22Rv1 (cell line): ENCODE results near the gene XPNPEP3.

Source experiments
- CTCF ChIP-seq: fragments of 450-650 bp; IDR thresholded peaks from 2 replicates; pipeline ENCODE4 v1.5.1; 2017; ENCODE audit warnings: mild to moderate bottlenecking
- ZFX ChIP-seq: fragments of 450-650 bp; IDR thresholded peaks from 2 replicates; pipeline ENCODE4 v1.6.1; 2017; ENCODE audit warnings: antibody characterized with exemption, borderline replicate concordance

- no peak for TF ChIP-seq CTCF
- TF ChIP-seq ZFX, result no peak
These were observed 54.8 kb downstream of the XPNPEP3 start for GRCh38 chr22:40911772-40912171.
